Head of caudate nucleus (tissue), 42 donors: ENCODE measurements around the gene NAV2.
A peak's percentile ranks its signal among the peaks of the same experiment; 100 is the strongest.

Experiments
- DNase-seq, 42 donors: peaks; one replicate each; pipeline versions ENCODE4 v3.0.0 to v3.0.0-alpha.2; 2020 to 2021; ENCODE audit warnings: mixed read lengths in 7 of 42
- intact Hi-C: fragments of 100-400 bp; cut with DNase I; formaldehyde crosslinking; loops from one replicate; pipeline ENCODE4 v1.15.0; 2022

NAV2 gene

DNA sequence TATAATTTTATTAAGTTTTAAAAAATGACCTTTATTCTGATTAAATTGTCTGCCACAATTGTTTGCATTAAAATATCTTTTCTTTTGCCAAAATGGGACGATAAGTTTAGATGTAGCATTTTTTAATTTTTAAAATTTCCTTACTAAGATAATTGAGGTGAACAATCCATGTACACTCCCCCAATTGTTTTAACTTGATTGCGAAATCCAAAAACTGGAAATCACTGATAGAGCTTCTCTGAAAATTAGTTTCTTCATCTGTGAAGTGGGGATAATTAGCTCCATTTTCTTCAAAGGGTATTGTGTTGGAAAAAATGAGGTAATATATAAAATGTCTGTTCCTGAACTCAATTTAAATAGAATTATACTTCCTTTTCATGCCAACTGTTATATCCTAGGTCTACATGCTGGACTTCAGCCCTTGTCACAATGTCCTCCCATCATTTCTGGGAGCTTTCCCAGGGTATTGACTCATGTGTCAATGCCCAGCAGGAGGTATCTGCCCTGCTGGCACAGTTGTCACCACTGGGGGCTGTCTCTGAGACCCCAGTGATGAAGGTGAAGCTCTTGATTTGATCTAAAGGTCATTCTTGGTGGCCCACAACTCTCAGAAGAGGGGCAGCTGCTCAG is 28.7 kb upstream of the NAV2 start:
- no peak for DNase-seq
- intact Hi-C loops = no loop called here

GRCh38 chr11:19686234-19686633 is 26.4 kb upstream of the NAV2 start:
- intact Hi-C loops = no loop called here
- DNase-seq = no peak

DNA sequence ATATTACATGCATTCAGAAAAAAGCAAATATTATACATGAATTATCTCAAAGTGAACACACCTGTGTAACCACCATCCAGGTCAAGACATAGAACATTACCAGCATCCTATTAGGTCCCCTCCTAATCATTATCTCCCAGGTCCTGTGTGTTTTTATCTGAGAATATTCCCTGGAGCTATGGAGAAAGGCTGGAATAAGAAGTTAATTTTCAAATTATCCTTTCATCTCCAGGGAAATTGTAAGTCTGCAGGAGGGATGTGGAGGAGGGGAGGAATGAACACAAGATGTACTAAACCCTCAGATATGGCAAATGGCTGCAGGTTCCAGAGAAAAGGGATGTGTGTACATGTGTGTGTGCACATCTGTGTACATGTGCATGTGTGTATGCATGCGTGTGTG is 25.2 kb upstream of the NAV2 start:
- DNase-seq = no peak
- intact Hi-C loops = no loop called here

DNA sequence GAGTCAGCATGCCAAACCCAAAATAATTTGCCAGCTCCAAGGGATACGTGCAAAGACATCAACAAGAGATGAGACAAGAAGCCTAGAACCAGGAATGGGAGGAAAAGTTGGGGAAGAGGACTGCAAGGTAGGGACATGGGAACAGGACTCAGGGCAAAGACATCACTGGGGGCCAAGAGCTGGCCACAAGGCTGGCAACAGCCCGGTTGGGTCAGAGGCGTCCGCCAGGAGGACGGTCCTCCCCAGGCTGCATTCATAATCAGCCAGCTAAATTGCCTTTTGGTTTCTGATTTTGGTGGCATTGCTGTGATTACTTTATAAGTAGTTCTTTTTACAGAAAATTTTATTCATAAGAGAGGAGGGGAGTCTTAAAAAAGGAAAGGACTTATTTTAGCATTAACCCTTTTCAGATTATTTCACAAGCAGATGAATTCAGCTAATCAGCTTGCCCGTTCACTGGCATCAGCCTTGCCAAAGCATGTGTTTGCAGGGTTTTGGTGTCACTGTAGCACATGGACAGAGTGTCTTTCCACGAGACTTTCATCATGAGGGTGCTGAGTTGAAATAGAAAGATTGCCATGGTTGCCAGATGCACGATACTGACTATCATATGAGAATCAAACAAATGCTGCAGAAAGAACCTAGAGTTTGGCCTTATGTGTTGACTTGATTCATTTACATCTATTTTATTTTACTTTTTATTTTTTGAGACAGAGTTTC is 23.2 kb upstream of the NAV2 start:
- intact Hi-C loops = no loop called here
- DNase-seq = no peak

- no peak for DNase-seq
- intact Hi-C loops = no loop called here
Observed at GRCh38 chr11:19690885-19691284, 21.8 kb upstream of the NAV2 start.

- intact Hi-C loops = no loop called here
- DNase-seq = peak in 15 of 42 donors; percentile 21 to 53 (median 35)
Observed at GRCh38 chr11:19691815-19692500, 20.7 kb upstream of the NAV2 start.

GRCh38 chr11:19693146-19693545 is 19.5 kb upstream of the NAV2 start:
- intact Hi-C loops = no loop called here
- DNase-seq = no peak

- DNase-seq = no peak
- intact Hi-C loops = no loop called here
Observed at GRCh38 chr11:19694796-19695345, 17.8 kb upstream of the NAV2 start.

DNA sequence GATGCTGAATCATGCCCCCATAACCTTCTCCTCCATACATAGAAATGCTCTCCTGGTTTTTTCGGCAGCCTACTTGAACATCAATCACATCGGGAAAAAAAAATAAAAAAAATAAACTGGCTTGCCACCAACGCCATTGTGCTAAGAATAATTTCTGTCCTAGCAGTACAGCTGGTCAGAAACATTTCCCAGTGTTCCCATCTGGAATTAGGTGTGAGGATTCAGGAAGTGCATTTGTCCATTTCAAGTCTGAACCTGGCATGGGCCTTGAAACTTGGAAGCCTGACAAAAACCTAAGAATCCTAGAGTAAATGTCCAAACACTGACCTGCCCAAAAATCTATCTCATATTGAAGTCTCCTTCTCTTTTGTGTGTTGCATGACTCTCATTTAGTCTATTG is 16.6 kb upstream of the NAV2 start:
- DNase-seq = no peak
- intact Hi-C loops = no loop called here

DNA sequence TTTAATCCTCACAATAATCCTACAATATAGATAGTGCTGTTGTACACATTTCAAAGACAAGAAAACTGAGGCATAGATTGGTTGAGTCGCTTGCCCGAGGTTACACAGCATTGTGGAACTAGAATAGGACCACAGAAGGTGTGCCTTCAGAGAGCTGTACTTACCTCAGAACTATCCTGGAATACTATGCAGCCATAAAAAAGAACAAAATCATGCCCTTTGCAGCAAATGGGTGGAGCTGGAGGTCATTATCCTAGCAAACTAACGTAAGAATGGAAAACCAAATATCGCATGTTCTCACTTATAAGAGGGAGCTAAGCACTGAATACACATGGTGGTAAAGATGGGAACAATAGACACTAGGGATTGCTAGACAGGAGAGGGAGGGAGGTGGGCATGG is 15.7 kb upstream of the NAV2 start:
- intact Hi-C loops = no loop called here

DNA sequence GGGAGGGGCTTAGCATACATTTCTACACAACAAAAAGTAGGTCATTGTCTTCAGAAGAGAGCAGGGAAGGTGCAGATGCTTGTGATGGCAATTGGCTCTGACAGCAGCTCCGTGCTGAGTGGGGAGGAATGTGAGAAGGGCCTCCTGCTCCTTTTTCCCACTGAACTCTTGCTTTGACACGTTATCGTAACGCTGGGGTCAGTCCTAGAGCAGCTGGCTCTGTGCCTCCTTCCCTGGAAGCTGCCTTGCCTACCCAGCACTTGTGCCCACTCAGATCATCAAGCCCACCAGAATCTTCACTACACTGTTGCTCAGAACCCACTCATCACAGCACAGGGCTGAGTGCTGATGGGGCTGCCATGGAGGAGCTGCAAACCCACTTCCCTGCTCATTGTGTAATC is 14.9 kb upstream of the NAV2 start:
- peak in 34 of 42 donors; percentile 14 to 89 (median 58) for DNase-seq
- intact Hi-C loops = no loop called here

More for the DNA sequence above, 15.7 kb upstream of the NAV2 start:
- no peak for DNase-seq

DNA sequence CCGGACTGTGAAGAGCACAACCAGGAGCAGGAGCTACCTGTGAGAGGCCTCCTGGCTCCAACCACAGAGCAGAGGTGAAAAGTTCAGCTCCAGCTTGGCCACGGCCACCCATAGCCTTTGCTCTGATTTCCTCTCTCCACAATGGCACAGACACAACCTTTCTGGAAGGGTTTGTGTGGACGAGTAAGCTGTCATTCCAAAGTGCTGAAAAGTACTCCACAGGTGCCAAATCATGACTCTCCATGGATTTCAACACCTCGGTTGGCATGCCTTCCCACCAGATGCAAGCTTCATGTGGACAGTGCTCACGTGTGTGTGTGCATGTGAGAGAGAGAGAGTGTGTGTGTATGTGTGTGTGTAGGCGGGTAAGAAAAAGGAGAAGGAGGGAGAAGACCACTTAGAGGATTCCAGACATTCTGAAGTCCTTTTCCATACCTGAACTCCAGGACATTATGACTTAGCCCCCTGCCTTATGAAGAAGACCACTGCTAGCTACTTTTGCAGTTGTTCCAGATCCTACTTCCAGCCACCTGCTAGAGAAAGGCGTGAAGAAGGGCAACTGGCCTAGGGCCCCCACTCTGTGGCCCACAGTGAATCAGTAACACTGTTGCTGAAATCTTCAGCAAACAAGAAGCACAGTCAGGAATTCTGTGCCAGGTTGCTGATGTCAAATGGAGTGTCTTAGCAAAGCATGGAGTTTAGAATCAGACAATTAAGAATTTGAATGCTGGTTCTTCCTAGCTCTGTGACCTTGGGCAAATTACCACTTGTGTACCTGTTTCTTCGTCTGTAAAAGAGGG is 13.9 kb upstream of the NAV2 start:
- intact Hi-C loops = no loop called here
- DNase-seq = no peak

- intact Hi-C loops = no loop called here
- no peak for DNase-seq
Observed at GRCh38 chr11:19701421-19701820, 11.2 kb upstream of the NAV2 start.

GRCh38 chr11:19702620-19703019 is 10.0 kb upstream of the NAV2 start:
- no peak for DNase-seq
- intact Hi-C loops = no loop called here

DNA sequence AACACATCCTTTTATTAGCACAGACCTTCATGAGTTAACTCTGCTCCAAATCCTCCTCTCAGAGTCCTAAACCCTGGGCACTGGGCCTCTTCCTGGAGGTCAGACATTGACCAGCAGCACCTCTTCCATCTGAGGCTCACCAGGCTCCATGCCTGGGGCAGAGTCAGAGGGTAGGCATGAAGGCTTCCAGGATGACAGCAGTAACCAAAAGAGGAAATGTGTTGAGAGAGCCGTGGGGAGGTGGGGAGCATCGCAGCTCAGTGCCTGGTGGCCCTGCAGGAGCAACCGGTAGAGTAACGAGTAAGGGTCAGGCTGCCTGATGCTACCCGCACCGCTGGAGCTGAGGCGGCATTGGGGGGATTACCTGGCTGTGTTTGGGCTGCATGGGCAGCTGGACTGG is 9.4 kb upstream of the NAV2 start:
- intact Hi-C loops = no loop called here
- DNase-seq = no peak

GRCh38 chr11:19704213-19704612 is 8.4 kb upstream of the NAV2 start:
- intact Hi-C loops = no loop called here
- no peak for DNase-seq

GRCh38 chr11:19705936-19706335 is 6.7 kb upstream of the NAV2 start:
- DNase-seq = no peak
- intact Hi-C loops = no loop called here

DNA sequence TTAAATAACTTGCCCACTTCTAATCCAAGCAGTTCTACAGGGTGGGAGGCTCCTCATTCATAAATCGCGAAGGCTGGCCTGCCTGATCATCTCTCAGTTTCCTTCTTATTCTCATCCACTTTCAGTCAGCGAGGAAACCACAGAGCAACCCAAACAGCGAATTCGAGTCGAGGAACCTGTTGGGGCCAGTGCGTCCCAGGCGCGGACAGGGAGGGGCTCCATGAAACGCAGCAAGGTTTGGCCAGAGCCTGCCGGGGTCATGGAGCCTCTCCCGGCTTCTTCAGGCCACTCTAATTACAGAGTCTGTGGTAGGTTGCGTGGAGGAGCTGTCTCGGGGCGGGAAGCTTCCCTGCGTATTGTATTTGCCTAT is 741 bp upstream of the NAV2 start:
- intact Hi-C loops = no loop called here

DNA sequence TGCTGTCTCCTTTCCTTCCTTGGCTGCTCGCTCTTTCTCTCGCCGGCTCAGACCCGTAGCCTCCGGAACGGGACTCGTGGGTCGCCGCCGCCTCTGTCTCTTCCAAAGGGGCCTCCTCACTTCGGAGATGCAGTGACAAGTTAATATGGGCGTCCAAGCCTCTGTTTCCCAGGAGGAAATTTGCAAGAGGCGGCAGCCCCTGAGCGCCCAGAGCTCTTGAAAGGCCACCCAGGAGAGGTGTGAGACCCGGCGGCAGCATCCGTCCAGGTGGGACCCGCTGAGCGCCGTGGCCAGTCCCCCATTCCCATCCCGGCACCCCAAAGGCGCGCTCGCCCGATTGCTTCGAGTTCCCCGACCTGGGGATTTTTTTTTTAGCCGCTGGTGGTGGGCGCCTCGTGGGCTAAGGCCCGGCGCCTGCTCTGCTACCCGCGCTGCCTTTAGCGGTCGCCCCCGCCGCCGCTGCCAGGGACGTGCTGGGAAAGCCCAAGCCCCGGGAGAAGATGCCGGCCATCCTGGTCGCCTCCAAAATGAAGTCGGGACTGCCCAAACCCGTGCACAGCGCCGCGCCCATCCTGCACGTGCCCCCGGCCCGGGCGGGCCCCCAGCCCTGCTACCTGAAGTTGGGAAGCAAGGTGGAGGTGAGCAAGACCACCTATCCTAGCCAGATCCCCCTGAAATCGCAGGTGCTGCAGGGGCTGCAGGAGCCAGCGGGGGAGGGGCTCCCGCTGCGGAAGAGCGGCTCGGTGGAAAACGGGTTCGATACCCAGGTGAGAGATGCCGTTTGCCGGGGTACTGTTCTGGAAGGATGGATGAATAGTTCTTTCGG is 772 bp downstream of the NAV2 start:
- peak in 16 of 42 donors; percentile 19 to 66 (median 36) for DNase-seq
- intact Hi-C loops = no loop called here

More for the DNA sequence above, 741 bp upstream of the NAV2 start:
- peak in 9 of 42 donors; percentile 13 to 44 (median 28) for DNase-seq
